HepG2 (cell line): ENCODE results near the gene HLA-F. TPM values are rescaled to one million over a fixed set of nuclear protein-coding genes. Genes with fewer than 3 reads are reported as not detected.

Experiments
- ATAC-seq: fragments of 200-7000 bp; cut with Tn5 transposase; 3 replicates; pipeline ENCODE4 v1.9.1; 2020; ENCODE audit warnings: mild to moderate bottlenecking, moderate library complexity
- BruUV-seq: library from RNA; stranded (reverse); fragments of 400-500 nt; replicated peaks from 2 replicates; lab custom pipeline; 2021; lab: Mats Ljungman, UMichigan
- CTCF ChIA-PET: fragments of 300-600 bp; formaldehyde crosslinking; extraction: SDS; loops from one replicate; lab custom pipeline; 2021; ENCODE audit warnings: low total read pairs, inconsistent platforms, low intra/inter-chr PET ratio; lab: Yijun Ruan, JAX
- POLR2A ChIA-PET: fragments of 350-600 bp; sonication (Branson Sonifier 250); formaldehyde crosslinking; loops from one replicate; lab custom pipeline; 2020; ENCODE audit warnings: antibody characterized with exemption, inconsistent platforms; lab: Yijun Ruan, JAX
- DNase-seq: peaks from one replicate; pipeline ENCODE4 v3.0.0-alpha.2; 2015; ENCODE audit warnings: low spot score
- FAIRE-seq: peaks from 3 replicates; lab custom pipeline; 2011; peaks lifted over from hg19 to GRCh38; lab: Jason Lieb, UNC
- H2AFZ ChIP-seq: one replicate; pipeline ENCODE4 v1.6.1; 2011; ENCODE audit warnings: low read length, inconsistent platforms
- H3K27ac ChIP-seq: fragments of 300-600 bp; 3 replicates; pipeline ENCODE4 v1.8.0; 2011; ENCODE audit warnings: mixed run types, mild to moderate bottlenecking, mixed read lengths, low read length, inconsistent platforms; ENCODE audit not compliant: insufficient read depth; ENCODE audit errors: extremely low read length
- H3K27me3 ChIP-seq, 2 experiments: fragments of 200-600 bp in 1 of 2; 2 replicates in 1 of 2; 3 replicates in 1 of 2; pipeline versions ENCODE4 v1.6.0 to v1.8.0; 2011; ENCODE audit warnings: low read length in 2 of 2, mild to moderate bottlenecking in 2 of 2, moderate library complexity in 2 of 2, inconsistent platforms in 1 of 2; ENCODE audit not compliant: insufficient read depth in 2 of 2, control insufficient read depth in 1 of 2
- H3K36me3 ChIP-seq, 2 experiments: fragments of 200-600 bp in 1 of 2; replicated peaks in 1 of 2; 2 replicates in 1 of 2; 3 replicates in 1 of 2; pipeline versions ENCODE4 v1.5.1 to v1.8.0; 2011; ENCODE audit warnings: low read length in 2 of 2, inconsistent platforms in 1 of 2; ENCODE audit not compliant: insufficient read depth in 2 of 2, control insufficient read depth in 1 of 2
- H3K4me1 ChIP-seq: 2 replicates; pipeline ENCODE4 v1.5.1; 2012; ENCODE audit warnings: low read length, inconsistent platforms; ENCODE audit not compliant: insufficient read depth
- H3K4me2 ChIP-seq: 2 replicates; pipeline ENCODE4 v1.6.0; 2011; ENCODE audit warnings: low read depth, low read length, inconsistent platforms
- H3K4me3 ChIP-seq, 3 experiments: fragments of 200-600 bp in 1 of 3; sonication (generic), shearing (Covaris generic) in 1 of 3; replicated peaks in 1 of 3; 2 replicates each; pipeline ENCODE4 v1.5.1; 2011 to 2016; ENCODE audit warnings: low read length in 3 of 3, inconsistent platforms in 2 of 3, low read depth in 2 of 3, mild to moderate bottlenecking in 2 of 3, control low read depth in 1 of 3, mixed read lengths in 1 of 3; ENCODE audit not compliant: insufficient read depth in 1 of 3
- H3K79me2 ChIP-seq: one replicate; pipeline ENCODE4 v1.6.1; 2011; ENCODE audit warnings: low read length, inconsistent platforms; ENCODE audit not compliant: insufficient read depth
- H3K9ac ChIP-seq: 2 replicates; pipeline ENCODE4 v1.6.0; 2011; ENCODE audit warnings: mild to moderate bottlenecking, low read depth, low read length, inconsistent platforms; ENCODE audit not compliant: insufficient read depth
- H3K9me3 ChIP-seq: 2 replicates; pipeline ENCODE4 v1.5.1; 2012; ENCODE audit warnings: mild to moderate bottlenecking, low read length
- H4K20me1 ChIP-seq: 2 replicates; pipeline ENCODE4 v1.6.0; 2011; ENCODE audit warnings: inconsistent platforms, mild to moderate bottlenecking, low read length, moderate library complexity; ENCODE audit not compliant: insufficient read depth
- ATAD3A ChIP-seq: sonication (generic); formaldehyde crosslinking; IDR thresholded peaks from 2 replicates; pipeline ENCODE4 v1.4.0; 2020; ENCODE audit warnings: missing genetic modification reagents
- BHLHE40 ChIP-seq: IDR thresholded peaks from 2 replicates; pipeline ENCODE4 v1.6.1; 2011; ENCODE audit warnings: low read length, improper control_type of control experiment
- HOXA7 ChIP-seq: sonication (generic); formaldehyde crosslinking; IDR thresholded peaks from 2 replicates; pipeline ENCODE4 v1.8.1; 2022; ENCODE audit warnings: mild to moderate bottlenecking, missing genetic modification reagents, moderate library complexity
- KDM2A ChIP-seq: sonication (generic); formaldehyde crosslinking; IDR thresholded peaks from 2 replicates; pipeline ENCODE4 v1.4.0; 2020; ENCODE audit warnings: low read depth, missing genetic modification reagents, borderline replicate concordance
- MED8 ChIP-seq: sonication (generic); formaldehyde crosslinking; IDR thresholded peaks from 2 replicates; pipeline ENCODE4 v1.8.1; 2023; ENCODE audit warnings: mild to moderate bottlenecking, missing genetic modification reagents; ENCODE audit not compliant: insufficient replicate concordance
- NR2F1 ChIP-seq, 2 experiments: fragments of 450-650 bp in 1 of 2; formaldehyde crosslinking in 1 of 2; IDR thresholded peaks; 2 replicates each; pipeline versions ENCODE4 v1.5.0 to v1.6.1; 2016 to 2020; ENCODE audit warnings: mild to moderate bottlenecking in 1 of 2, missing compliant biosample characterization in 1 of 2, missing genetic modification reagents in 1 of 2, moderate library complexity in 1 of 2
- PHB2 ChIP-seq: fragments of 450-650 bp; IDR thresholded peaks from 2 replicates; pipeline ENCODE4 v1.6.1; 2018; ENCODE audit not compliant: partially characterized antibody
- RBM22 ChIP-seq: fragments of 200-400 bp; formaldehyde crosslinking; optimal IDR thresholded peaks from 2 replicates; pipeline ENCODE3; 2017; ENCODE audit warnings: mild to moderate bottlenecking, low read length, moderate library complexity
- SMYD3 ChIP-seq: sonication (generic); formaldehyde crosslinking; IDR thresholded peaks from 2 replicates; pipeline ENCODE4 v1.8.1; 2023; ENCODE audit warnings: mild to moderate bottlenecking, missing genetic modification reagents
- SRSF1 ChIP-seq: fragments of 200-400 bp; formaldehyde crosslinking; optimal IDR thresholded peaks from 2 replicates; pipeline ENCODE3; 2017; ENCODE audit warnings: mild to moderate bottlenecking, low read depth, low read length, moderate library complexity
- ZNF225 ChIP-seq: sonication (generic); formaldehyde crosslinking; IDR thresholded peaks from 2 replicates; pipeline ENCODE4 v1.4.0; 2020; ENCODE audit warnings: mild to moderate bottlenecking, missing genetic modification reagents
- WGBS: methylation state at CpG from one replicate; pipeline ENCODE4 v1.1.6; 2017; ENCODE audit warnings: low lambda C conversion rate; 5-methylcytosine and 5-hydroxymethylcytosine counted together
- in situ Hi-C: cut with HindIII; loops from 2 replicates; pipeline ENCODE4 v1.10.0; 2017; ENCODE audit warnings: low pct_unique_long_range_greater_than_20kb; ENCODE audit not compliant: extremely low pct_ligation_motif_present
- intact Hi-C: fragments of 100-400 bp; cut with micrococcal nuclease; formaldehyde crosslinking; loops from one replicate; pipeline ENCODE4 v1.10.0; 2022; ENCODE audit not compliant: unreplicated experiment
- polyA plus RNA-seq, 8 experiments: library from polyadenylated mRNA; depleted of rRNA in 3 of 8; stranded (reverse) in 7 of 8; unstranded in 1 of 8; fragments of >200 nt; fragmentation: Illumina TruSeq in 4 of 8; extraction: Trizol in 4 of 8; gene quantifications; 2 replicates each; pipeline versions ENCODE4 v1.2.1 to v1.2.3, GENCODE V29; 2011 to 2016; ENCODE audit warnings: low read depth in 4 of 8, missing spikeins in 1 of 8, mixed read lengths in 1 of 8; ENCODE audit not compliant: insufficient read depth in 1 of 8
- total RNA-seq, 5 experiments: library from RNA; depleted of rRNA; stranded (reverse); fragments of >200 nt; fragmentation: Illumina TruSeq; extraction: Trizol; gene quantifications; 2 replicates each; pipeline ENCODE4 v1.2.3, GENCODE V29; 2016; ENCODE audit warnings: low read depth in 1 of 5
- TF ChIP-seq, protein P1 (sequence below): sonication (generic); formaldehyde crosslinking; IDR thresholded peaks from 2 replicates; pipeline ENCODE4 v1.4.0; 2020; ENCODE audit warnings: mild to moderate bottlenecking, missing genetic modification reagents, borderline replicate concordance
- TF ChIP-seq, protein P2 (sequence below): sonication (generic); formaldehyde crosslinking; IDR thresholded peaks from 2 replicates; pipeline ENCODE4 v1.4.0; 2020; ENCODE audit warnings: missing genetic modification reagents

The HLA-F gene
- total and polyA plus RNA-seq, 2 of the 13 experiments (the other 11 are each of a cell fraction or from before 2014, with no cell fraction given) = 6.0 to 6.1 TPM

DNA sequence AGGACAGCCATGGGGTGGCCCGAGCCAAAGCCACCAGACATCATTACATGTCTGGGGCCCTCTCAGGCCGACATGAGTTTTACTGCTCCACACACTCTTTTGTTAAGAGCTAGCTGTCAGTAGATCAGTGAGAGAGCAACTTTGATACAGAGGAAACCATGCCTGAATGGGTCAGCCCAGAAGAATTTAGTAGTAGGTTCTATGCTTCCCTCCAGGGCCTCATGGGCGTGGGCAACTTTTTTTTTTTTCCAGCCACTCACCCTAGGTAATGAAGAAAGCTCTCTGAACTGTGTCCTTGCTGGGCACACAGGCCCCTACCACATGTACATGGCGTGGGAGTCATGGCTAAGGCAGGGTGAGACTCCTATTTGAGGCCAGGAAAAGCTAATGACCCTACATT is 38.8 kb downstream of the HLA-F start:
- Histone ChIP-seq H3K4me3 (no peak overlapping the region), H3K27me3 (peaks cover 0 to 25% of the 10 kb centered on the region in 2 experiments; a peak in 3 of 5 replicates), H3K79me2 (no peaks in the 10 kb centered on the region), H4K20me1 (no peaks in the 10 kb centered on the region), H3K9ac (no peak overlapping the region), H3K36me3 (no peaks in the 10 kb centered on the region), H2AFZ (no peak overlapping the region), H3K27ac (no peak overlapping the region), H3K4me1 (no peaks in the 10 kb centered on the region), H3K4me2 (no peak overlapping the region), H3K9me3 (no peaks in the 10 kb centered on the region)
- POLR2A ChIA-PET = no interaction called here
- DNase-seq (no peak), ATAC-seq (no peak), FAIRE-seq (no peak)
- CTCF ChIA-PET = no interaction called here
- no TSS peak for BruUV-seq
- 8% methylated on average over 4 of the region's 4 CpGs for WGBS
- TF ChIP-seq, protein P1, sequence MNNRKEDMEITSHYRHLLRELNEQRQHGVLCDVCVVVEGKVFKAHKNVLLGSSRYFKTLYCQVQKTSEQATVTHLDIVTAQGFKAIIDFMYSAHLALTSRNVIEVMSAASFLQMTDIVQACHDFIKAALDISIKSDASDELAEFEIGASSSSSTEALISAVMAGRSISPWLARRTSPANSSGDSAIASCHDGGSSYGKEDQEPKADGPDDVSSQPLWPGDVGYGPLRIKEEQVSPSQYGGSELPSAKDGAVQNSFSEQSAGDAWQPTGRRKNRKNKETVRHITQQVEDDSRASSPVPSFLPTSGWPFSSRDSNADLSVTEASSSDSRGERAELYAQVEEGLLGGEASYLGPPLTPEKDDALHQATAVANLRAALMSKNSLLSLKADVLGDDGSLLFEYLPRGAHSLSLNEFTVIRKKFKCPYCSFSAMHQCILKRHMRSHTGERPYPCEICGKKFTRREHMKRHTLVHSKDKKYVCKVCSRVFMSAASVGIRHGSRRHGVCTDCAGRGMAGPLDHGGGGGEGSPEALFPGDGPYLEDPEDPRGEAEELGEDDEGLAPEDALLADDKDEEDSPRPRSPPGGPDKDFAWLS = no peak
- TF ChIP-seq NR2F1 (CRISPR knock-in tag; IDR thresholded peaks at IDR 0.05) (no peak), BHLHE40 (no peak), ATAD3A (CRISPR knock-in tag) (no peak), MED8 (peak; percentile 20), ZNF225 (no peak), SRSF1 (no peak)
- intact Hi-C loops = no loop called here
- in situ Hi-C loops = no loop called here

GRCh38 chr6:29762781-29763214 is 39.6 kb downstream of the HLA-F start:
- CTCF ChIA-PET = no interaction called here
- intact Hi-C loops (no loop called here), in situ Hi-C loops (no loop called here)
- TF ChIP-seq KDM2A (CRISPR knock-in tag) (no peak), PHB2 (no peak), HOXA7 (CRISPR knock-in tag) (no peak), SMYD3 (no peak), RBM22 (no peak)
- TF ChIP-seq, protein P2, sequence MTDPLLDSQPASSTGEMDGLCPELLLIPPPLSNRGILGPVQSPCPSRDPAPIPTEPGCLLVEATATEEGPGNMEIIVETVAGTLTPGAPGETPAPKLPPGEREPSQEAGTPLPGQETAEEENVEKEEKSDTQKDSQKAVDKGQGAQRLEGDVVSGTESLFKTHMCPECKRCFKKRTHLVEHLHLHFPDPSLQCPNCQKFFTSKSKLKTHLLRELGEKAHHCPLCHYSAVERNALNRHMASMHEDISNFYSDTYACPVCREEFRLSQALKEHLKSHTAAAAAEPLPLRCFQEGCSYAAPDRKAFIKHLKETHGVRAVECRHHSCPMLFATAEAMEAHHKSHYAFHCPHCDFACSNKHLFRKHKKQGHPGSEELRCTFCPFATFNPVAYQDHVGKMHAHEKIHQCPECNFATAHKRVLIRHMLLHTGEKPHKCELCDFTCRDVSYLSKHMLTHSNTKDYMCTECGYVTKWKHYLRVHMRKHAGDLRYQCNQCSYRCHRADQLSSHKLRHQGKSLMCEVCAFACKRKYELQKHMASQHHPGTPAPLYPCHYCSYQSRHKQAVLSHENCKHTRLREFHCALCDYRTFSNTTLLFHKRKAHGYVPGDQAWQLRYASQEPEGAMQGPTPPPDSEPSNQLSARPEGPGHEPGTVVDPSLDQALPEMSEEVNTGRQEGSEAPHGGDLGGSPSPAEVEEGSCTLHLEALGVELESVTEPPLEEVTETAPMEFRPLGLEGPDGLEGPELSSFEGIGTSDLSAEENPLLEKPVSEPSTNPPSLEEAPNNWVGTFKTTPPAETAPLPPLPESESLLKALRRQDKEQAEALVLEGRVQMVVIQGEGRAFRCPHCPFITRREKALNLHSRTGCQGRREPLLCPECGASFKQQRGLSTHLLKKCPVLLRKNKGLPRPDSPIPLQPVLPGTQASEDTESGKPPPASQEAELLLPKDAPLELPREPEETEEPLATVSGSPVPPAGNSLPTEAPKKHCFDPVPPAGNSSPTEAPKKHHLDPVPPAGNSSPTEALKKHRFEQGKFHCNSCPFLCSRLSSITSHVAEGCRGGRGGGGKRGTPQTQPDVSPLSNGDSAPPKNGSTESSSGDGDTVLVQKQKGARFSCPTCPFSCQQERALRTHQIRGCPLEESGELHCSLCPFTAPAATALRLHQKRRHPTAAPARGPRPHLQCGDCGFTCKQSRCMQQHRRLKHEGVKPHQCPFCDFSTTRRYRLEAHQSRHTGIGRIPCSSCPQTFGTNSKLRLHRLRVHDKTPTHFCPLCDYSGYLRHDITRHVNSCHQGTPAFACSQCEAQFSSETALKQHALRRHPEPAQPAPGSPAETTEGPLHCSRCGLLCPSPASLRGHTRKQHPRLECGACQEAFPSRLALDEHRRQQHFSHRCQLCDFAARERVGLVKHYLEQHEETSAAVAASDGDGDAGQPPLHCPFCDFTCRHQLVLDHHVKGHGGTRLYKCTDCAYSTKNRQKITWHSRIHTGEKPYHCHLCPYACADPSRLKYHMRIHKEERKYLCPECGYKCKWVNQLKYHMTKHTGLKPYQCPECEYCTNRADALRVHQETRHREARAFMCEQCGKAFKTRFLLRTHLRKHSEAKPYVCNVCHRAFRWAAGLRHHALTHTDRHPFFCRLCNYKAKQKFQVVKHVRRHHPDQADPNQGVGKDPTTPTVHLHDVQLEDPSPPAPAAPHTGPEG (CRISPR knock-in tag) = no peak

More at GRCh38 chr6:29762781-29763214, 39.6 kb downstream of the HLA-F start:
- DNase-seq (no peak), FAIRE-seq (no peak), ATAC-seq (no peak; the same call in 2 of the 3 replicates)
- no peak overlapping the region for H3K27ac ChIP-seq
- no peaks in the 10 kb centered on the region for H4K20me1 ChIP-seq
- H3K4me2 ChIP-seq = no peak overlapping the region
- POLR2A ChIA-PET = no interaction called here
- no peaks in the 10 kb centered on the region for H3K36me3 ChIP-seq
- H3K4me3 ChIP-seq = no peak overlapping the region
- peaks cover 0 to 25% of the 10 kb centered on the region in 2 experiments; a peak in 3 of 5 replicates for H3K27me3 ChIP-seq
- no TSS peak for BruUV-seq
- H3K4me1 ChIP-seq = no peaks in the 10 kb centered on the region
- no peak overlapping the region for H3K9ac ChIP-seq
- no peak overlapping the region for H2AFZ ChIP-seq
- 0% methylated on average over 2 of the region's 2 CpGs for WGBS
- no peaks in the 10 kb centered on the region for H3K9me3 ChIP-seq
- H3K79me2 ChIP-seq = no peaks in the 10 kb centered on the region
